HCT116 (cell line): ENCODE results near the gene PLA2G2D. TPM values are rescaled to one million over a fixed set of nuclear protein-coding genes. Genes with fewer than 3 reads are reported as not detected.

ENCODE experiments used
- ATAC-seq: fragments of 200-7000 bp; cut with Tn5 transposase; 2 replicates; pipeline ENCODE4 v1.9.1; 2020; ENCODE audit warnings: mild to moderate bottlenecking, moderate library complexity
- BruUV-seq: library from RNA; stranded (reverse); fragments of 400-500 nt; replicated peaks from 2 replicates; lab custom pipeline; 2021; lab: Mats Ljungman, UMichigan
- CTCF ChIA-PET: fragments of 300-600 bp; sonication (Branson Sonifier 250); formaldehyde crosslinking; loops from one replicate; lab custom pipeline; 2021; ENCODE audit warnings: antibody characterized with exemption; lab: Charles Lee
- POLR2A ChIA-PET: fragments of 300-600, 350-600 bp; sonication (Branson Sonifier 250); formaldehyde crosslinking; loops from one replicate; lab custom pipeline; 2021; ENCODE audit warnings: antibody characterized with exemption; lab: Charles Lee
- RAD21 ChIA-PET, 2 experiments: fragments of 300-600 bp; sonication (Branson Sonifier 250); formaldehyde crosslinking; loops; one replicate each; lab custom pipeline; 2023; ENCODE audit warnings: low total read pairs in 2 of 2; ENCODE audit not compliant: uncharacterized antibody in 2 of 2, unreplicated experiment in 2 of 2, low non-redundant PET in 1 of 2; lab: Charles Lee
- DNase-seq: peaks from one replicate; pipeline ENCODE4 v3.0.0-alpha.2; 2010; ENCODE audit warnings: low read depth, low spot score
- H2AFZ ChIP-seq: fragments of 200-600 bp; shearing (Covaris generic), sonication (generic); 2 replicates; pipeline ENCODE4 v1.6.1; 2017; ENCODE audit warnings: low read depth, mixed run types, mixed read lengths, antibody characterized with exemption, low read length; ENCODE audit not compliant: poor library complexity, severe bottlenecking
- H3K27ac ChIP-seq: 2 replicates; pipeline ENCODE4 v1.5.1; 2012; ENCODE audit warnings: low read depth, low read length
- H3K27me3 ChIP-seq: fragments of 200-600 bp; sonication (generic); 2 replicates; pipeline ENCODE4 v1.6.1; 2016; ENCODE audit warnings: mixed run types, low read length, mixed read lengths; ENCODE audit not compliant: insufficient read depth
- H3K36me3 ChIP-seq, 2 experiments: fragments of 200-500 bp in 1 of 2; fragments of 200-600 bp in 1 of 2; sonication (Bioruptor generic) in 1 of 2; sonication (generic) in 1 of 2; 2 replicates each; pipeline versions ENCODE4 v1.5.1 to v1.6.1; 2014 to 2016; ENCODE audit warnings: low read length in 2 of 2, inconsistent platforms in 1 of 2, mixed read lengths in 1 of 2, mixed run types in 1 of 2; ENCODE audit not compliant: insufficient read depth in 2 of 2, control insufficient read depth in 1 of 2
- H3K4me1 ChIP-seq, 2 experiments: fragments of 200-600 bp in 1 of 2; sonication (generic) in 1 of 2; 2 replicates each; pipeline versions ENCODE4 v1.5.1 to v1.6.1; 2012 to 2017; ENCODE audit warnings: low read length in 2 of 2, inconsistent platforms in 1 of 2, mild to moderate bottlenecking in 1 of 2, mixed read lengths in 1 of 2, mixed run types in 1 of 2, moderate library complexity in 1 of 2; ENCODE audit not compliant: insufficient read depth in 2 of 2, control insufficient read depth in 1 of 2
- H3K4me2 ChIP-seq: fragments of 200-600 bp; sonication (generic); 2 replicates; pipeline ENCODE4 v1.6.1; 2017; ENCODE audit warnings: mixed run types, low read length, mixed read lengths
- H3K4me3 ChIP-seq, 2 experiments: fragments of 200-600 bp in 1 of 2; sonication (generic) in 1 of 2; replicated peaks in 1 of 2; 2 replicates each; pipeline ENCODE4 v1.5.1; 2011 to 2016; ENCODE audit warnings: low read length in 2 of 2, control low read depth in 1 of 2, low read depth in 1 of 2, mild to moderate bottlenecking in 1 of 2, mixed read lengths in 1 of 2, mixed run types in 1 of 2
- H3K79me2 ChIP-seq: fragments of 200-600 bp; sonication (generic); 2 replicates; pipeline ENCODE4 v1.6.1; 2017; ENCODE audit warnings: mild to moderate bottlenecking, mixed run types, low read length, moderate library complexity, mixed read lengths; ENCODE audit not compliant: insufficient read depth
- H3K9ac ChIP-seq: fragments of 200-600 bp; sonication (generic); 2 replicates; pipeline ENCODE4 v1.6.1; 2016; ENCODE audit warnings: low read length, mixed read lengths
- H3K9me2 ChIP-seq: fragments of 200-600 bp; sonication (generic), shearing (Covaris generic); 2 replicates; pipeline ENCODE4 v1.6.1; 2017; ENCODE audit warnings: mixed run types, mild to moderate bottlenecking, moderate library complexity; ENCODE audit not compliant: insufficient read depth
- H3K9me3 ChIP-seq, 2 experiments: fragments of 200-500 bp in 1 of 2; fragments of 200-600 bp in 1 of 2; sonication (Bioruptor generic) in 1 of 2; sonication (generic) in 1 of 2; 2 replicates each; pipeline ENCODE4 v1.6.1; 2014 to 2017; ENCODE audit warnings: low read length in 2 of 2, mixed read lengths in 2 of 2, inconsistent platforms in 1 of 2, low read depth in 1 of 2, mild to moderate bottlenecking in 1 of 2, mixed run types in 1 of 2, moderate library complexity in 1 of 2; ENCODE audit not compliant: control insufficient read depth in 1 of 2, insufficient read depth in 1 of 2
- H4K20me1 ChIP-seq: fragments of 200-600 bp; sonication (generic), shearing (Covaris generic); 2 replicates; pipeline ENCODE4 v1.6.1; 2017; ENCODE audit warnings: mixed run types, mild to moderate bottlenecking, moderate library complexity; ENCODE audit not compliant: insufficient read depth
- CBX3 ChIP-seq: IDR thresholded peaks from 2 replicates; pipeline ENCODE4 v1.6.1; 2012; ENCODE audit warnings: low read depth
- EGR1 ChIP-seq: IDR thresholded peaks from 2 replicates; pipeline ENCODE4 v1.6.1; 2012; ENCODE audit warnings: low read depth
- ELF1 ChIP-seq: IDR thresholded peaks from 2 replicates; pipeline ENCODE4 v1.6.1; 2012; ENCODE audit warnings: low read depth, borderline replicate concordance
- EZH2phosphoT487 ChIP-seq: fragments of 200-600 bp; IDR thresholded peaks from 2 replicates; pipeline ENCODE4 v1.6.1; 2018; ENCODE audit warnings: antibody characterized with exemption, borderline replicate concordance
- POLR2A ChIP-seq: IDR thresholded peaks from 2 replicates; pipeline ENCODE4 v1.7.0; 2011; ENCODE audit warnings: borderline replicate concordance; ENCODE audit not compliant: insufficient read depth, insufficient read length; ENCODE audit errors: extremely low read depth
- SIN3A ChIP-seq: IDR thresholded peaks from 2 replicates; pipeline ENCODE4 v1.6.1; 2012; ENCODE audit warnings: low read depth
- SRF ChIP-seq: IDR thresholded peaks from 2 replicates; pipeline ENCODE4 v1.6.1; 2012; ENCODE audit warnings: low read depth
- TCF7L2 ChIP-seq: IDR thresholded peaks from 2 replicates; pipeline ENCODE4 v1.7.0; 2011; ENCODE audit warnings: borderline replicate concordance, inconsistent platforms; ENCODE audit not compliant: insufficient read depth, insufficient read length; ENCODE audit errors: extremely low read depth
- ZFX ChIP-seq: fragments of 450-650 bp; IDR thresholded peaks from 2 replicates; pipeline ENCODE4 v1.6.1; 2017
- ZNF274 ChIP-seq: fragments of 200-500 bp; sonication (Bioruptor generic); IDR thresholded peaks from 2 replicates; pipeline ENCODE4 v1.6.1; 2014; ENCODE audit warnings: mild to moderate bottlenecking, low read depth, low read length, inconsistent platforms
- intact Hi-C: fragments of 100-400 bp; cut with micrococcal nuclease; formaldehyde crosslinking; loops from 2 replicates; pipeline ENCODE4 v1.10.0; 2022
- total RNA-seq: library from RNA; stranded (reverse); gene quantifications from one replicate; pipeline ENCODE4 v1.2.1, GENCODE V29; 2021; ENCODE audit not compliant: unreplicated experiment
- TF ChIP-seq, protein P1 (sequence below): IDR thresholded peaks from 2 replicates; pipeline ENCODE4 v1.6.1; 2012; ENCODE audit warnings: low read depth
- TF ChIP-seq, protein P2 (sequence below), 3 experiments: fragments of 200-600 bp in 1 of 3; sonication (generic) in 1 of 3; IDR thresholded peaks in 2 of 3; conservative IDR thresholded peaks in 1 of 3; 2 replicates each; pipeline ENCODE4 v1.5.1; 2012 to 2017; ENCODE audit warnings: low read depth in 2 of 3, low read length in 2 of 3, antibody characterized with exemption in 1 of 3, borderline replicate concordance in 1 of 3, control low read depth in 1 of 3, mild to moderate bottlenecking in 1 of 3, mixed read lengths in 1 of 3, mixed run types in 1 of 3, moderate library complexity in 1 of 3; ENCODE audit not compliant: insufficient read depth in 1 of 3
- TF ChIP-seq, protein P3 (sequence below): IDR thresholded peaks from 2 replicates; pipeline ENCODE4 v1.6.1; 2012

Gene PLA2G2D
- total RNA-seq, 1 experiment from 2014 or later: not detected

DNA sequence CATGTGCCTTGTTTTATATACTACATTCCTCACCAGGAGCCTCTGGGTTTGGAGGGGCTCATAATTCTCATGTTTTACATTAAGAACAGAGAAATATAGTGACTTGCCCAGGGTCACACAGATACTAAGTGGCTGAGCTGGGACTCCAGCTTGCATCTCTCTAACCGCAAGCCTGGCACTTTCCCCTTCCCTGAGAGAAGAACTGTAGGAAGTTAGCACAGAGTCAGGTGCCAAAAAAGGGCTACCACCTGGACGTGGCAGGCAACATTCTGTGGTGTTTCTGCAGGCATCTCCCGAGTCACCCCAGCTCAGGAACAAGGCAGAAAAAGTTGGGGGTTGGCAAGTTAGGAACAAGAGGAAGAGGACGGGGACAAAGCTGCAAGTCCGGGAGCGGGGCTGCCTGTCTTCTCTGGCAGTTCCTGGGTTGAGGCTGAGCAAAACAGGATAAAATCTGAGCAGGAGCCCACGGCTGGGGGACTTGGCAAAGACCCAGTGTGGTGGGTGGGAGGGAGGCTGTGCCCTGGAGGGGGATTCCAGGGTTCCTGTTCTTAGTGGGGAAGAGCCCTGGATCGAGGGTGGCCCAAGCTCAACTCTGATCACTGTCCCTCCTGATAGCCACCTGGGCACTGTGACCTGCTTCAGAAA lies 39.6 kb downstream of the PLA2G2D start (continued):
- TF ChIP-seq, protein P1, sequence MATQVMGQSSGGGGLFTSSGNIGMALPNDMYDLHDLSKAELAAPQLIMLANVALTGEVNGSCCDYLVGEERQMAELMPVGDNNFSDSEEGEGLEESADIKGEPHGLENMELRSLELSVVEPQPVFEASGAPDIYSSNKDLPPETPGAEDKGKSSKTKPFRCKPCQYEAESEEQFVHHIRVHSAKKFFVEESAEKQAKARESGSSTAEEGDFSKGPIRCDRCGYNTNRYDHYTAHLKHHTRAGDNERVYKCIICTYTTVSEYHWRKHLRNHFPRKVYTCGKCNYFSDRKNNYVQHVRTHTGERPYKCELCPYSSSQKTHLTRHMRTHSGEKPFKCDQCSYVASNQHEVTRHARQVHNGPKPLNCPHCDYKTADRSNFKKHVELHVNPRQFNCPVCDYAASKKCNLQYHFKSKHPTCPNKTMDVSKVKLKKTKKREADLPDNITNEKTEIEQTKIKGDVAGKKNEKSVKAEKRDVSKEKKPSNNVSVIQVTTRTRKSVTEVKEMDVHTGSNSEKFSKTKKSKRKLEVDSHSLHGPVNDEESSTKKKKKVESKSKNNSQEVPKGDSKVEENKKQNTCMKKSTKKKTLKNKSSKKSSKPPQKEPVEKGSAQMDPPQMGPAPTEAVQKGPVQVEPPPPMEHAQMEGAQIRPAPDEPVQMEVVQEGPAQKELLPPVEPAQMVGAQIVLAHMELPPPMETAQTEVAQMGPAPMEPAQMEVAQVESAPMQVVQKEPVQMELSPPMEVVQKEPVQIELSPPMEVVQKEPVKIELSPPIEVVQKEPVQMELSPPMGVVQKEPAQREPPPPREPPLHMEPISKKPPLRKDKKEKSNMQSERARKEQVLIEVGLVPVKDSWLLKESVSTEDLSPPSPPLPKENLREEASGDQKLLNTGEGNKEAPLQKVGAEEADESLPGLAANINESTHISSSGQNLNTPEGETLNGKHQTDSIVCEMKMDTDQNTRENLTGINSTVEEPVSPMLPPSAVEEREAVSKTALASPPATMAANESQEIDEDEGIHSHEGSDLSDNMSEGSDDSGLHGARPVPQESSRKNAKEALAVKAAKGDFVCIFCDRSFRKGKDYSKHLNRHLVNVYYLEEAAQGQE: no peak
- no peak for TF ChIP-seq EZH2phosphoT487
- no peak for TF ChIP-seq ZNF274
- no peak for TF ChIP-seq ZFX
- TF ChIP-seq ELF1: no peak
- no peak for TF ChIP-seq CBX3

DNA sequence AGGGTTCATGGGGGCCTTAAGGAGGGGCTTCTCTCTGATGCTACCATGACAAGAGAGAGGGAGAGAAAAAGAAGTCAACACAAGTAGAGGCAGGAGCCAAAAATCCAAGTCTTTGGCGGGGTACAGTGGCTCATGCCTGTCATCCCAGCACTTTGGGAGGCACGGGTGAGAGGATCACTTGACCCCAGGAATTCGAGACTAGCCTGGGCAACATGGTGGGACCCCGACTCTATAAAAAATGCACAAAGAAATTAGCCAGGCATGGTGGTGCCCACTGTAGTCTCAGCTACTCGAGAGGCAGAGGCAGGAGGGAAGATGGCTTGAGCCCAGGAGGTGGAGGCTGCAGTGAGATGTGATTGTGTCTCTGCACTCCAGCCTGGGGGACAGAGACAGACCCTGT lies 40.6 kb downstream of the PLA2G2D start:
- ChIA-PET RAD21 (no interaction called here), POLR2A (no interaction called here), CTCF (no interaction called here)
- Histone ChIP-seq H2AFZ (no peak overlapping the region), H3K4me2 (no peak overlapping the region), H3K9me2 (no peaks in the 10 kb centered on the region), H3K27me3 (no peaks in the 10 kb centered on the region), H3K4me3 (no peak overlapping the region), H3K4me1 (no peaks in the 10 kb centered on the region), H3K27ac (no peak overlapping the region), H3K9ac (no peak overlapping the region), H3K36me3 (no peaks in the 10 kb centered on the region), H3K9me3 (no peaks in the 10 kb centered on the region), H3K79me2 (no peaks in the 10 kb centered on the region), H4K20me1 (no peaks in the 10 kb centered on the region)
- intact Hi-C loops: no loop called here
- BruUV-seq: no TSS peak
- ATAC-seq: no peak
- no peak for DNase-seq
- TF ChIP-seq, protein P1: no peak
- TF ChIP-seq SIN3A: no peak
- no peak for TF ChIP-seq CBX3
- TF ChIP-seq, protein P2, sequence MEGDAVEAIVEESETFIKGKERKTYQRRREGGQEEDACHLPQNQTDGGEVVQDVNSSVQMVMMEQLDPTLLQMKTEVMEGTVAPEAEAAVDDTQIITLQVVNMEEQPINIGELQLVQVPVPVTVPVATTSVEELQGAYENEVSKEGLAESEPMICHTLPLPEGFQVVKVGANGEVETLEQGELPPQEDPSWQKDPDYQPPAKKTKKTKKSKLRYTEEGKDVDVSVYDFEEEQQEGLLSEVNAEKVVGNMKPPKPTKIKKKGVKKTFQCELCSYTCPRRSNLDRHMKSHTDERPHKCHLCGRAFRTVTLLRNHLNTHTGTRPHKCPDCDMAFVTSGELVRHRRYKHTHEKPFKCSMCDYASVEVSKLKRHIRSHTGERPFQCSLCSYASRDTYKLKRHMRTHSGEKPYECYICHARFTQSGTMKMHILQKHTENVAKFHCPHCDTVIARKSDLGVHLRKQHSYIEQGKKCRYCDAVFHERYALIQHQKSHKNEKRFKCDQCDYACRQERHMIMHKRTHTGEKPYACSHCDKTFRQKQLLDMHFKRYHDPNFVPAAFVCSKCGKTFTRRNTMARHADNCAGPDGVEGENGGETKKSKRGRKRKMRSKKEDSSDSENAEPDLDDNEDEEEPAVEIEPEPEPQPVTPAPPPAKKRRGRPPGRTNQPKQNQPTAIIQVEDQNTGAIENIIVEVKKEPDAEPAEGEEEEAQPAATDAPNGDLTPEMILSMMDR (IDR thresholded peaks at IDR 0.05 in 2 of 3, conservative IDR thresholded peaks at IDR 0.05 in 1 of 3; ENCODE audit: borderline replicate concordance in 1 of 3, insufficient read depth in 1 of 3, low read depth in 2 of 3, low read length in 2 of 3): no peak
- TF ChIP-seq EGR1: no peak
- no peak for TF ChIP-seq POLR2A
- no peak for TF ChIP-seq TCF7L2
- TF ChIP-seq, protein P3, sequence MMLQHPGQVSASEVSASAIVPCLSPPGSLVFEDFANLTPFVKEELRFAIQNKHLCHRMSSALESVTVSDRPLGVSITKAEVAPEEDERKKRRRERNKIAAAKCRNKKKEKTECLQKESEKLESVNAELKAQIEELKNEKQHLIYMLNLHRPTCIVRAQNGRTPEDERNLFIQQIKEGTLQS: no peak
- TF ChIP-seq SRF: no peak
